ENCODE data around the gene GSTM4. TPM values are rescaled to one million over a fixed set of nuclear protein-coding genes. Genes with fewer than 3 reads are reported as not detected.

GSTM4 gene
- total RNA-seq, 1 experiment from 2014 or later = 24.6 TPM

DNA sequence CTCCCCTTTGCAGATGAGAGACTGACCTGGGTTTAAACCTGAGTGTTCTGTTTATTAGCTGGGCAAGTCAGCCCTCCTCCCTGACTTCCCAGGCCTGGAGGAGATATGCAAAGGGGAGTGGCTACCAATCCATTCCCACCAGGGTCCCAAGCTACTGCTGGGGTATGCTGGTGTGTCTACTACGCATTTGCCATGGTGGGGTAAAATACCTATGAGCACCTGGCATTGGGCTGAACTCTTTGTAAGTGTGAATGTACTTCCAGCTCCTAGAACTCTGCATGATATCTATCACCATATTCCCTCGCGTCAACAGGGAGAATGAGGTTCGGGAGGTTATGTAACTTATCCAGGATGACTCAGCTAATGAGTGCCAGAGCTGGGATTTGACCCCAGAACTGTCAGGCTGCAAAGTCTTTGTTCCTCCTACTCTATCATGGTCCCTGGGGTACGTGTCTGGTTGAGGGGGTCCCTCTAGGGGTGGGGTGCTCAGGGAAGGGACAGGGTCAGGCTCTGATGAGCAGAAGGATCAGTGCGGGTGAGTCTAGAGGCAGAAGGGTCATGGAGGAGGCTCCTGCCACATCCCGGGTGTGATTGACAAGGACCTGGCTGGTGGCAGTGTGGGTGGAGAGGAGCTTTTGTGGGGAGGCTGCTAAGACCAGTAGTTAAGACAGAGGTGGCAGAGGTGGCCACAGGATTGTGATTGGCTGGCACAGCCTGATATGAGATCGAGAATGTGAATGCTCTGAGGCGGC, 19.5 kb upstream of the GSTM4 start:
- H3K9me3 ChIP-seq (ENCODE audit: control insufficient read depth, low read depth, low read length) = no peaks in the 10 kb centered on the region
- H3K79me2 ChIP-seq (ENCODE audit: insufficient read depth, low read length) = no peaks in the 10 kb centered on the region
- no peak overlapping the region for H3K56ac ChIP-seq (ENCODE audit: insufficient read length, low read depth, low read length)
- H2BK5ac ChIP-seq (ENCODE audit: insufficient read length, low read length) = no peak overlapping the region
- no peak overlapping the region for H2AK5ac ChIP-seq (ENCODE audit: insufficient read length, low read length)
- peaks cover 2 to 4% (median 3%) of the 10 kb centered on the region in 3 experiments; a peak in 5 of 7 replicates for H3K36me3 Mint-ChIP-seq (ENCODE audit: insufficient read depth in 1 of 3, low read depth in 3 of 3)
- no peak overlapping the region for H2AFZ ChIP-seq (ENCODE audit: low read length)
- H3K4me1 ChIP-seq (ENCODE audit: insufficient read depth, low read length) = peaks cover 7% of the 10 kb centered on the region; the same call in 1 of the 2 replicates
- no peaks in the 10 kb centered on the region for H3K23me2 ChIP-seq (ENCODE audit: insufficient read length, low read depth, low read length, poor library complexity, severe bottlenecking)
- no peak overlapping the region for H4K5ac ChIP-seq (ENCODE audit: insufficient read length, low read depth, low read length)
- no peak overlapping the region for H4K8ac ChIP-seq (replicated peaks; ENCODE audit: insufficient read length, low read depth, low read length)
- no peaks in the 10 kb centered on the region for H3K27me3 ChIP-seq (ENCODE audit: insufficient read depth, low read length)
- H3K9me3 Mint-ChIP-seq = no peaks in the 10 kb centered on the region
- no peaks in the 10 kb centered on the region for H4K20me1 ChIP-seq (ENCODE audit: control insufficient read depth, insufficient read depth, insufficient read length)
- H3K4ac ChIP-seq (ENCODE audit: low read depth, low read length) = no peak overlapping the region
- peak overlapping the region; percentile 45 to 96 (median 95) for H3K27ac Mint-ChIP-seq
- H3K14ac ChIP-seq (ENCODE audit: insufficient read depth, low read length) = no peak overlapping the region; the same call in 1 of the 2 replicates
- no peak overlapping the region for H3T11ph ChIP-seq (ENCODE audit: low read length)
- H2BK20ac ChIP-seq (ENCODE audit: low read depth, low read length, poor library complexity, severe bottlenecking) = no peak overlapping the region
- H3K4me1 Mint-ChIP-seq = peaks cover 22 to 36% of the 10 kb centered on the region in 2 experiments
- DNase-seq = peak; percentile 55
- H3K9ac ChIP-seq (ENCODE audit: extremely low read depth, insufficient read length, low read length) = no peak overlapping the region
- no peak overlapping the region for H2BK120ac ChIP-seq (ENCODE audit: low read depth, low read length, poor library complexity, severe bottlenecking)
- H2BK15ac ChIP-seq (ENCODE audit: low read depth, low read length) = no peak overlapping the region
- H2BK12ac ChIP-seq (ENCODE audit: insufficient read length, low read depth, low read length) = no peak overlapping the region
- peak overlapping the region; percentile 11 for H3K18ac ChIP-seq (ENCODE audit: insufficient read length, low read depth, low read length)
- no peak overlapping the region for H3K27ac ChIP-seq (ENCODE audit: insufficient read length, low read depth, low read length)
- H3K23ac ChIP-seq (ENCODE audit: insufficient read length, low read depth, low read length) = no peak overlapping the region
- H3K4me3 Mint-ChIP-seq = peak overlapping the region in 1 of 2 experiments; percentile 42; a peak in 3 of 5 replicates
- TF ChIP-seq CTCF (conservative IDR thresholded peaks at IDR 0.05) = no peak
- H4K91ac ChIP-seq (ENCODE audit: insufficient read length, low read depth, low read length) = no peak overlapping the region
- peaks cover 5% of the 10 kb centered on the region; the same call in 1 of the 2 replicates for H3K27me3 Mint-ChIP-seq (ENCODE audit: low read depth)
- no peak overlapping the region for H3K4me2 ChIP-seq (ENCODE audit: insufficient read depth, insufficient read length, low read length)
- no peaks in the 10 kb centered on the region for H3K79me1 ChIP-seq (ENCODE audit: insufficient read depth, low read depth, low read length, poor library complexity, severe bottlenecking)
- no CpG with 5 or more reads among the region's 9 CpGs for WGBS (ENCODE audit: extremely low coverage, insufficient read length, low lambda C conversion rate)

Data from H9 (cell line).